Measurements from ENCODE around the gene CCDC13. TPM values are rescaled to one million over a fixed set of nuclear protein-coding genes. Genes with fewer than 3 reads are reported as not detected.

Gene CCDC13
- total and polyA plus RNA-seq, 2 donors (not counting 3 experiments of a cell fraction or from before 2014, with no cell fraction given): 0.36 to 0.82 TPM

- H3K4me1 ChIP-seq (ENCODE audit: control insufficient read depth, extremely low read depth, insufficient read depth, low read length): no peaks in the 10 kb centered on the region
- dilution Hi-C loops (cut with MboI; ENCODE audit: extremely low pct_ligation_motif_present, low sequenced_read_pairs): no loop called here
- intact Hi-C loops (cut with micrococcal nuclease): no loop called here
- H3K9me3 ChIP-seq (replicated peaks; ENCODE audit: control insufficient read depth, insufficient read depth, low read length): no peaks in the 10 kb centered on the region
- H3K9ac ChIP-seq (replicated peaks; ENCODE audit: extremely low read depth, insufficient read depth, low read length): no peak overlapping the region
- no peak overlapping the region for H3K4me3 ChIP-seq (replicated peaks in 1 of 3; ENCODE audit: insufficient read depth in 1 of 3, low read depth in 1 of 3, low read length in 3 of 3)
- no peak overlapping the region for H2AFZ ChIP-seq (ENCODE audit: low read depth, low read length)
- H3K27ac ChIP-seq (ENCODE audit: insufficient read depth, low read depth, low read length): no peak overlapping the region
- no peaks in the 10 kb centered on the region for H3K79me2 ChIP-seq (ENCODE audit: control insufficient read depth, insufficient read depth, low read length)
- peaks cover 0 to 2% of the 10 kb centered on the region in 2 experiments for H3K27me3 ChIP-seq (ENCODE audit: control insufficient read depth in 2 of 2, insufficient read depth in 2 of 2, low read length in 2 of 2)
- H3K9me1 ChIP-seq (replicated peaks; ENCODE audit: control insufficient read depth, extremely low read depth, insufficient read depth, low read length): no peaks in the 10 kb centered on the region
- no peaks in the 10 kb centered on the region for H3K36me3 ChIP-seq (ENCODE audit: control insufficient read depth in 2 of 2, extremely low read depth in 1 of 2, insufficient read depth in 2 of 2, low read length in 2 of 2)
- H4K20me1 ChIP-seq (replicated peaks; ENCODE audit: control insufficient read depth, extremely low read depth, insufficient read depth, low read length): no peaks in the 10 kb centered on the region
- CTCF ChIA-PET: no interaction called here
- H3K4me2 ChIP-seq (ENCODE audit: insufficient read depth, low read length): no peak overlapping the region
- DNase-seq (ENCODE audit: low read depth, low spot score): no peak
- FAIRE-seq: no peak
- no peak for TF ChIP-seq POLR2A (IDR thresholded peaks at IDR 0.05; ENCODE audit: low read depth, low read length)
- TF ChIP-seq JUN (IDR thresholded peaks at IDR 0.05; ENCODE audit: borderline replicate concordance, insufficient read depth, insufficient read length, low read depth): no peak
- no peak for TF ChIP-seq FOS (IDR thresholded peaks at IDR 0.05; ENCODE audit: borderline replicate concordance, insufficient read depth, low read length)
- POLR2A ChIA-PET: no interaction called here
- no TSS peak for BruUV-seq (replicated peaks)
Observed at GRCh38 chr3:42751609-42752008, 21.4 kb downstream of the CCDC13 start.

DNA sequence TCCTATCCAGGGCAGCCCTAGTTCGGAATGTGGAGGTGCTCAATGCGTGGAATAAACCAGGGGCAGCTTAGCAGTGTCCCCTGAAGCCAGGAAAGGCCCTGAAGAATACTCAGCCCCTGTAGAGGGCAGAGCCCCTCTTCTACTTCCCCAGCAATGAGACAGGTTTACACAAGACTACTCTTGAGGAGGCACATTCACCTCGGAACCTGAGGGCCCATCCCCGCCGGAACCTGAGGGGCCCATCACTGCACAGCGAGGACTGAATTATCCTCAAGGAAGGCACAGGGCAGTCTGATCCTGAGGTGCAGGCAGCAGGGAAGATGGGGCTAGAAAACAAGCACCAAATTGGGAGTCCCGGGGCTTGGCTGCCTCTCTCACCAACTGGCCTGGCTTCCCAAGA lies 22.2 kb downstream of the CCDC13 start:
- H3K9ac ChIP-seq (replicated peaks; ENCODE audit: extremely low read depth, insufficient read depth, low read length): no peak overlapping the region
- BruUV-seq (replicated peaks): no TSS peak
- TF ChIP-seq MYC (IDR thresholded peaks at IDR 0.05; ENCODE audit: low read depth, low read length) (no peak), POLR2A (IDR thresholded peaks at IDR 0.05; ENCODE audit: low read depth, low read length) (no peak), FOS (IDR thresholded peaks at IDR 0.05; ENCODE audit: borderline replicate concordance, insufficient read depth, low read length) (no peak), GATA2 (IDR thresholded peaks at IDR 0.05; ENCODE audit: insufficient read depth, insufficient read length, low read depth, low read length) (no peak), EZH2 (IDR thresholded peaks at IDR 0.05; ENCODE audit: borderline replicate concordance, low read depth, low read length, severe bottlenecking) (no peak), POLR2AphosphoS5 (IDR thresholded peaks at IDR 0.05; ENCODE audit: insufficient read depth, low read depth, low read length) (no peak), JUN (IDR thresholded peaks at IDR 0.05; ENCODE audit: borderline replicate concordance, insufficient read depth, insufficient read length, low read depth) (no peak)
- TF ChIP-seq, protein P1, sequence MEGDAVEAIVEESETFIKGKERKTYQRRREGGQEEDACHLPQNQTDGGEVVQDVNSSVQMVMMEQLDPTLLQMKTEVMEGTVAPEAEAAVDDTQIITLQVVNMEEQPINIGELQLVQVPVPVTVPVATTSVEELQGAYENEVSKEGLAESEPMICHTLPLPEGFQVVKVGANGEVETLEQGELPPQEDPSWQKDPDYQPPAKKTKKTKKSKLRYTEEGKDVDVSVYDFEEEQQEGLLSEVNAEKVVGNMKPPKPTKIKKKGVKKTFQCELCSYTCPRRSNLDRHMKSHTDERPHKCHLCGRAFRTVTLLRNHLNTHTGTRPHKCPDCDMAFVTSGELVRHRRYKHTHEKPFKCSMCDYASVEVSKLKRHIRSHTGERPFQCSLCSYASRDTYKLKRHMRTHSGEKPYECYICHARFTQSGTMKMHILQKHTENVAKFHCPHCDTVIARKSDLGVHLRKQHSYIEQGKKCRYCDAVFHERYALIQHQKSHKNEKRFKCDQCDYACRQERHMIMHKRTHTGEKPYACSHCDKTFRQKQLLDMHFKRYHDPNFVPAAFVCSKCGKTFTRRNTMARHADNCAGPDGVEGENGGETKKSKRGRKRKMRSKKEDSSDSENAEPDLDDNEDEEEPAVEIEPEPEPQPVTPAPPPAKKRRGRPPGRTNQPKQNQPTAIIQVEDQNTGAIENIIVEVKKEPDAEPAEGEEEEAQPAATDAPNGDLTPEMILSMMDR (IDR thresholded peaks at IDR 0.05; ENCODE audit: extremely low read depth in 1 of 2, insufficient read depth in 1 of 2, low read depth in 1 of 2, low read length in 2 of 2): no peak
- TF ChIP-seq, protein P2, sequence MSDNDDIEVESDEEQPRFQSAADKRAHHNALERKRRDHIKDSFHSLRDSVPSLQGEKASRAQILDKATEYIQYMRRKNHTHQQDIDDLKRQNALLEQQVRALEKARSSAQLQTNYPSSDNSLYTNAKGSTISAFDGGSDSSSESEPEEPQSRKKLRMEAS (IDR thresholded peaks at IDR 0.05; ENCODE audit: insufficient read depth, insufficient read length): no peak
- H3K4me1 ChIP-seq (ENCODE audit: control insufficient read depth, extremely low read depth, insufficient read depth, low read length): no peaks in the 10 kb centered on the region
- H3K36me3 ChIP-seq (ENCODE audit: control insufficient read depth in 2 of 2, extremely low read depth in 1 of 2, insufficient read depth in 2 of 2, low read length in 2 of 2): no peaks in the 10 kb centered on the region
- no peaks in the 10 kb centered on the region for H4K20me1 ChIP-seq (replicated peaks; ENCODE audit: control insufficient read depth, extremely low read depth, insufficient read depth, low read length)
- no peak overlapping the region for H3K27ac ChIP-seq (ENCODE audit: insufficient read depth, low read depth, low read length)
- no peak overlapping the region for H2AFZ ChIP-seq (ENCODE audit: low read depth, low read length)
- no peaks in the 10 kb centered on the region for H3K9me3 ChIP-seq (replicated peaks; ENCODE audit: control insufficient read depth, insufficient read depth, low read length)
- CTCF ChIA-PET: no interaction called here
- dilution Hi-C loops (cut with MboI; ENCODE audit: extremely low pct_ligation_motif_present, low sequenced_read_pairs): no loop called here
- H3K9me1 ChIP-seq (replicated peaks; ENCODE audit: control insufficient read depth, extremely low read depth, insufficient read depth, low read length): no peaks in the 10 kb centered on the region
- DNase-seq (ENCODE audit: low read depth, low spot score) (no peak), FAIRE-seq (no peak)
- intact Hi-C loops (cut with micrococcal nuclease): no loop called here
- H3K27me3 ChIP-seq (ENCODE audit: control insufficient read depth in 2 of 2, insufficient read depth in 2 of 2, low read length in 2 of 2): peaks cover 0 to 2% of the 10 kb centered on the region in 2 experiments
- no peak overlapping the region for H3K4me2 ChIP-seq (ENCODE audit: insufficient read depth, low read length)
- H3K4me3 ChIP-seq (replicated peaks in 1 of 3; ENCODE audit: insufficient read depth in 1 of 3, low read depth in 1 of 3, low read length in 3 of 3): no peak overlapping the region
- H3K79me2 ChIP-seq (ENCODE audit: control insufficient read depth, insufficient read depth, low read length): no peaks in the 10 kb centered on the region
- POLR2A ChIA-PET: no interaction called here

Measured in endothelial cell of umbilical vein (primary cell).